ENCODE results near the gene HRH2.

- TF ChIP-seq CTCF (IDR thresholded peaks at IDR 0.05) = no peak
- TF ChIP-seq POLR2A (IDR thresholded peaks at IDR 0.05) = no peak
Observed at GRCh38 chr5:175709276-175709781, 51.5 kb downstream of the HRH2 start.
